Activated CD8-positive, alpha-beta T cell treated with anti-CD3 and anti-CD28 coated beads, Interleukin-2, amount 10 ng/mL, durations not matched to agents 7 days and 5 days (primary cell): ENCODE results near the gene VDR. TPM values are rescaled to one million over a fixed set of nuclear protein-coding genes. Genes with fewer than 3 reads are reported as not detected.
A peak's percentile ranks its signal among the peaks of the same experiment; 100 is the strongest.

Experiments
- ATAC-seq: fragments of 150-1000 bp; cut with Tn5 transposase; one replicate; pipeline ENCODE4 v1.10.0; 2021; ENCODE audit warnings: moderate library complexity
- CTCF ChIA-PET: fragments of 350-600 bp; sonication (Branson Sonifier 250); formaldehyde crosslinking; loops from one replicate; lab custom pipeline; 2021; ENCODE audit warnings: antibody characterized with exemption; lab: Charles Lee
- POLR2A ChIA-PET: fragments of 350-600 bp; sonication (Branson Sonifier 250); formaldehyde crosslinking; loops from one replicate; lab custom pipeline; 2021; ENCODE audit warnings: antibody characterized with exemption; lab: Charles Lee
- DNase-seq: peaks from one replicate; pipeline ENCODE4 v3.0.0-alpha.2; 2020
- H3K27ac Mint-ChIP-seq: one replicate; pipeline ENCODE4 v1.8.0; 2021; ENCODE audit warnings: mild to moderate bottlenecking, mixed read lengths
- H3K27me3 Mint-ChIP-seq: one replicate; pipeline ENCODE4 v1.8.0; 2021; ENCODE audit warnings: low read depth, mixed read lengths
- H3K36me3 Mint-ChIP-seq: one replicate; pipeline ENCODE4 v1.8.0; 2021; ENCODE audit warnings: low read depth, mixed read lengths
- H3K4me1 Mint-ChIP-seq: one replicate; pipeline ENCODE4 v1.8.0; 2021; ENCODE audit warnings: low read depth, mixed read lengths
- H3K4me3 Mint-ChIP-seq: one replicate; pipeline ENCODE4 v1.8.0; 2021; ENCODE audit warnings: mild to moderate bottlenecking, mixed read lengths
- H3K9me3 Mint-ChIP-seq: one replicate; pipeline ENCODE4 v1.8.0; 2022; ENCODE audit warnings: mixed read lengths; ENCODE audit not compliant: insufficient read depth
- total RNA-seq, 2 experiments: library from RNA; stranded (reverse); gene quantifications; one replicate each; pipeline ENCODE4 v1.2.3, GENCODE V29; 2021

Gene VDR
- 10 to 100 TPM; 13.2 to 14.5 TPM for total RNA-seq

DNA sequence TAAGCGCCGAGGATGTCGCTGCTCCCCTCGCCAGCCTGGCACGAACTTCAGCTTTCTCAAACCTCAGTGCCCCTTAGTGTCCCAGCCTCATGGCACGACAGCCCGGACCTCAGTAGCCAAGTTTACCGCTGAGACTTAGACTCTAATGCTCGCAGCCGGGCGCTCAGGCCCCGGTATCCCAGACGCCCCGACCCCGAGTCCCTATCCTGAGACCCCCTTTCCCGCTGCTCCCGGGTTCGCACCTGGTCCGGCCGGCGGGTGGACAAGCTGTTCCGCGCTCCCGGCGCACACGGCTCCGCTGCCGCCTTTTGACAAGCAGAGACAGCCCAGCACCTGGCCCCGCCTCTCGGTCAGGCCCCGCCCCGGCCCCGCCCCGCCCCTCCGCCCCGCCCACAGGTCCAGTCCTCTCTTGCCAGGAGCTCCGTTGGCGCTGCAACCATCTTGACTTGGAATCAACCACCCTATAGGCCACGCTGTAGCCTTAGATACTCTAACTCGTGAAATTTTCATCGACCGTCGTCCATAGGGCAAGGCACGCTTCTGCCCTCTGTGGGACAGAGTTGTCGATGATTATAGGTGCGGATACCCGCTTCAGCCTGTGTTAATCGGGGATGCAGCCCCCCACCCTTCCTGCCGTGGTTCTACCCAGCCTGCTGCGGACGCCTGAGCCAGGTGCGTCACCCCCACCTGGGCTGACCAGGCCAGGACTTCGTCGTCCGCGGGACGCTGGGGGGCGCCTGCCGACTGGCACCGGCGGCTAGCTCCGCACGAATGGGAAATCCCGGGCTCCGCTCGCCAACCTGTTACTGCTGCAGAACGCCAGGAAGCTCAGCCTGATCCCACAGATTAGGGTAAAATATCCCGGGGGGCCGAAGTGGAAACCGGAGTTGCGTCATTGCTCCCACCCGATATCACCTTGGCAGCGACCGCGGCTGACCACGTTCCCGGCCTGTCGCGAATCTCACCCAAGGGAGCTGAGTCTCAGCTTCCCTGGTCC, at the start of gene VDR:
TSS of gene VDR (minus strand) at position 282 of the 997 bp plus-strand sequence. CDS start 25,881 bp downstream, outside the sequence.
- peaks cover 2% of the 10 kb centered on the region for H3K36me3 Mint-ChIP-seq
- ATAC-seq (peak; percentile 77), DNase-seq (peak; percentile 75)
- peaks cover 32% of the 10 kb centered on the region for H3K27me3 Mint-ChIP-seq
- POLR2A ChIA-PET = interaction anchor here (0.7 to 1.9 kb wide), 10 partner anchors 9 to 176 kb away, joined by 3 to 10 read pairs (median 3); no protein-coding TSS in a partner anchor
- peak within 1 kb of the TSS; percentile 81 for H3K4me3 Mint-ChIP-seq
- H3K9me3 Mint-ChIP-seq = no peaks in the 10 kb centered on the region
- CTCF ChIA-PET = interaction anchor here (0.6 to 2.8 kb wide), 33 partner anchors 8 to 705 kb away, joined by 3 to 25 read pairs (median 4); partner anchors contain the start of genes ASB8, SLC48A1 and TMEM106C
- H3K4me1 Mint-ChIP-seq = peaks cover 50% of the 10 kb centered on the region
- peak within 1 kb of the TSS; percentile 69 for H3K27ac Mint-ChIP-seq

DNA sequence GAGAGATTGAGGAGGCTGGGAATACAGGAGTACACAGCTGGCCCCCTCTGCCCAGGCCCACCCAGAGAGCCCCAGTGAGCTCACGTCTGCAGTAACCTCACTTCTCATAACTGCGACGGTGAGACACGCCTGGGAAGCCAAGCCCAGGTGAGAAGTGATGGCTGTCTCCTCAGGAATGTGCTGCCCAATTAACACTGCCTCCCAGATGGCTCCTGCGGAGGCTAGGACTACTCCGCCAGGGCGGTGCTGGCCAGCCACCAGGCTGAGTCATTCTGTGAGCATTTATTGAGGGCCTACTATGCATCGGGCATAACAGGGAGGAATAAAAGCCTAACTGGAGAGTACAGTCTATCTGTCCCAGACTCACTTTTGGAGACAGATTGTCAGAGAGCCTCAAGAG, 49.3 kb upstream of the VDR start:
- H3K4me1 Mint-ChIP-seq = peaks cover 15% of the 10 kb centered on the region
- no peaks in the 10 kb centered on the region for H3K36me3 Mint-ChIP-seq
- POLR2A ChIA-PET = no interaction called here
- CTCF ChIA-PET = interaction anchor here (1.0 to 6.6 kb wide), 3 partner anchors 8 to 116 kb away, joined by 3 to 44 read pairs (median 3); partner anchors contain the start of gene TMEM106C
- H3K27ac Mint-ChIP-seq = no peak overlapping the region
- DNase-seq = no peak
- H3K27me3 Mint-ChIP-seq = peaks cover 33% of the 10 kb centered on the region
- no peak overlapping the region for H3K4me3 Mint-ChIP-seq
- ATAC-seq = no peak
- peaks cover 3% of the 10 kb centered on the region for H3K9me3 Mint-ChIP-seq

DNA sequence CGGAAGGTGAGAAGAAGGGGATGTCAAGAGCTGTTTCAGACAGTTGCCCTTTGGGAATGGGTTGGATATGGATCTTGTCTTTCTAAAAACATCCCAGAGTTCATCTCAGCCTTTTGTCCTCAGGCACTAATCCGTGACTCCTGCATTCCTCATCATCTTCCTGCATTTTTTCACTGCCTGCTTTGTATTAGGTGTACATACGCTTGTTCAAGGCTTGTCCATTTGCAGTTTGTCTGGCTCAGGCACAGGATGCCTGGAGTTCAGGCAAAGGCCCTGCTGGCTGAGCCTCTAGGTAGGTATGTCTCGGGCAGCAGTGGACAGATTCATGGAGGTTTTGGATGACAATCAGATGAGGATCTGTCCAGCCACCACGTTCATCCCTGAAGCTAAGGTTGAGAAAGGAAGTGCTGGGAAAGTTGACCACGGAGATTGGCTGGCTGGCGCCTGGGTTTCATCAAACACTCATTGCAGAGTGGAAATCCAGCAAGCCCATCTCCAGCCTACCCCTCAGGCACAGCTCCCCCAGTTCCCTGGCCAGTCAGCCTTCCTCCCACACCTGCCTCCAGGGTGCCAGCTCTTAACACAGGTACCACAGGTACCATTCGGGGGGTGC, 46.2 kb upstream of the VDR start:
- ChIA-PET POLR2A (no interaction called here), CTCF (interaction anchor here (0.7 to 6.6 kb wide), 3 partner anchors 11 to 208 kb away, joined by 3 to 44 read pairs (median 3); partner anchors contain the start of genes TMEM106C and VDR)
- H3K27ac Mint-ChIP-seq = no peak overlapping the region
- H3K4me1 Mint-ChIP-seq = peaks cover 15% of the 10 kb centered on the region
- no peaks in the 10 kb centered on the region for H3K36me3 Mint-ChIP-seq
- H3K9me3 Mint-ChIP-seq = no peaks in the 10 kb centered on the region
- H3K4me3 Mint-ChIP-seq = no peak overlapping the region
- no peak for ATAC-seq
- H3K27me3 Mint-ChIP-seq = peaks cover 27% of the 10 kb centered on the region
- DNase-seq = no peak

- Mint-ChIP-seq H3K4me1 (peaks cover 12% of the 10 kb centered on the region), H3K9me3 (no peaks in the 10 kb centered on the region), H3K4me3 (no peak overlapping the region), H3K27ac (no peak overlapping the region), H3K27me3 (peaks cover 18% of the 10 kb centered on the region), H3K36me3 (no peaks in the 10 kb centered on the region)
- peak; percentile 50 for DNase-seq
- ChIA-PET CTCF (interaction anchor here (0.7 to 6.6 kb wide), 30 partner anchors 9 to 227 kb away, joined by 3 to 44 read pairs (median 4); partner anchors contain the start of genes ASB8, SENP1, TMEM106C and VDR), POLR2A (interaction anchor here (0.5 to 1.1 kb wide), 2 partner anchors 15 to 156 kb away, joined by 3 read pairs; partner anchors contain the start of gene SENP1)
- ATAC-seq = peak; percentile 75
Observed at GRCh38 chr12:47949441-47950341, 44.9 kb upstream of the VDR start.

DNA sequence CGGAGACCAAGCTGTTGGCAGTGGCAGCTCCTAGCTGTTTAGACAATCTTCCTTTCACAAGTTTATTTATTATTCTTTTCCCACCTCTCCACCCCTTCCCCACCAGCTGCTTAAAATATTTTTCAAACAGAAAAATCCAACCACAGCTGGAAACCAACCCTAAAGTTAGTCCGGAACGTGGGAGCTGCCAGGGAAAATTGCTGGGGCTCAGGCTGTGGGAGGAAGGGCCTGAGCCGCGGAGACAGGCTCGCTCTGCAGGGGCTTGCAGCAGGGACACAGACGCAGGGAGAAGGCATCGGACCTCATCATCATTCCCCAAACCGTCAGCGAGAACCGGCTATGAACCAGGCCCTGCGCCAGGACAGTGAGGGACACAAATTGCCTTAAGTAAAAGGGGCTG, 42.5 kb upstream of the VDR start:
- POLR2A ChIA-PET = interaction anchor here (1.0 kb wide), 1 partner anchor 8 kb away, joined by 3 read pairs; no protein-coding TSS in a partner anchor
- no peak for ATAC-seq
- no peak for DNase-seq
- CTCF ChIA-PET = interaction anchor here (1.0 to 1.8 kb wide), 4 partner anchors 14 to 109 kb away, joined by 3 to 7 read pairs (median 4); partner anchors contain the start of gene TMEM106C
- no peak overlapping the region for H3K27ac Mint-ChIP-seq
- H3K4me3 Mint-ChIP-seq = no peak overlapping the region
- H3K36me3 Mint-ChIP-seq = no peaks in the 10 kb centered on the region
- no peaks in the 10 kb centered on the region for H3K4me1 Mint-ChIP-seq
- no peaks in the 10 kb centered on the region for H3K9me3 Mint-ChIP-seq
- peaks cover 13% of the 10 kb centered on the region for H3K27me3 Mint-ChIP-seq

DNA sequence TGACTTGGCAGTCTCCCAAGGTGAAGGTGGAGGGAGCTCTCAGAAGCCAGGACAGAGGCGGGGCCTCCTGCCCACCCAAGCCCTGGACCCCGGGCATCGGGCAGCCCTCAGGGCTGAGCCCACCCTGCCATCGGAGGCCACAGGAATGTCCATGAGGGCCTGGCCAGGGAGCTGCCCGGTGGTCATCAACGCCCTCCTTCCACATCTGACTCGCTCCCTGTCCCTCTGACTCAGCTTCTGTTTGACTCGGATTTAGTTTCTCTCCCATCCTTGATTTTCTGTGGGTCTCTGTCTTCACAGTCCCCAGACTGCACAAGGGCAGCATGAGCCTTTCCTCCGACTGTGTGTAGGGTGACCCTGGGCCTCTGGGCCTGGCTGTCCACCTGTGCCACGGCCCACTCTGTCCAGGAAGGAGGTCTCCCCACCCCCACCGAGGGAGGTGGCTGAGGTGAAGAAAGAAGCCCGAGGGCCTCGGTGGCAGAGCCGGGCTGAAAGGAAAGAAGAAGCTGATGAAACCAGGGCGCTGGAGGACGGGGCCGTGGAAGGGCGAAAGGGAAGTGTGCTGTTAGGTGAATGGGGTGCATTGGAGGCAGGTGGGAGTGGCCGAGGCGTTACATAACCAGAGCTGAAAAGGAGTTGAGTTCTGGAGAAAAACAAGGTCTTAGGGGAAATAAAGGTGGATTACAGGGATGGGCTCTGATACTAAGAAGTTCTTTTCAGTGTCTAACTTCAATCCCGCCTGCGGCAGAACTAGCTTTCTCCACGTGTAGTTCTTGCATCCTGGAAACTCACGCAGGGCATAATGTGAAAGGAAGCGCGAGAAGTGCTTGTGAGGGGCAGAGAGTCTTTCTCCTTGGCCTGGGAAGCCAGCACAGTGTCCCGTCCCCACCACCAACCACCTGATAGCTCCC, 41.9 kb upstream of the VDR start:
- ChIA-PET POLR2A (interaction anchor here (1.0 kb wide), 1 partner anchor 8 kb away, joined by 3 read pairs; no protein-coding TSS in a partner anchor), CTCF (interaction anchor here (1.0 to 1.8 kb wide), 4 partner anchors 14 to 108 kb away, joined by 3 to 7 read pairs (median 4); partner anchors contain the start of gene TMEM106C)
- H3K9me3 Mint-ChIP-seq = no peaks in the 10 kb centered on the region
- DNase-seq = no peak
- ATAC-seq = no peak
- H3K4me1 Mint-ChIP-seq = no peaks in the 10 kb centered on the region
- H3K4me3 Mint-ChIP-seq = no peak overlapping the region
- H3K27ac Mint-ChIP-seq = no peak overlapping the region
- H3K36me3 Mint-ChIP-seq = no peaks in the 10 kb centered on the region
- peaks cover 15% of the 10 kb centered on the region for H3K27me3 Mint-ChIP-seq

DNA sequence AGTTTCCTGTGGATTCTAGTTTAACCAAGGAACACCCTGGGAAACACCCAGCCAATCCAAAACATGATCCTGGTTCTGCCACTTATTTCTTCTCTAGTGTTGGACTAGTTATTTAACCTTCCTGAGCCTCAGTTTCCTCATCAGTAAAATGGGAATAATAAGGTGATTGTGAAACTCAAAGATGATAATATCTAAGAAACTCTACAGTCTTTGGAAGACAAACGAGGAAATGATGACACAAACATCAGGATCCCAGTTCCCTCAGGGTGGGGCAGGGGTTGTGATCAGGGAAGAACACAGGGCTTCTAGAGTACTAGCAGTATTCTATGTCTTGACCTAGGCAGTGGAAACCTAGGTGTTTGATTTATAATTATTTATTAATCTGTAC, 40.5 kb upstream of the VDR start:
- H3K27ac Mint-ChIP-seq = no peak overlapping the region
- ATAC-seq (no peak), DNase-seq (no peak)
- H3K36me3 Mint-ChIP-seq = no peaks in the 10 kb centered on the region
- H3K9me3 Mint-ChIP-seq = no peaks in the 10 kb centered on the region
- H3K27me3 Mint-ChIP-seq = peaks cover 25% of the 10 kb centered on the region
- H3K4me3 Mint-ChIP-seq = no peak overlapping the region
- H3K4me1 Mint-ChIP-seq = peaks cover 7% of the 10 kb centered on the region
- POLR2A ChIA-PET = no interaction called here
- CTCF ChIA-PET = no interaction called here

- H3K4me1 Mint-ChIP-seq = peaks cover 7% of the 10 kb centered on the region
- no peak overlapping the region for H3K27ac Mint-ChIP-seq
- ATAC-seq = no peak
- H3K27me3 Mint-ChIP-seq = peaks cover 28% of the 10 kb centered on the region
- no peak overlapping the region for H3K4me3 Mint-ChIP-seq
- DNase-seq = no peak
- ChIA-PET POLR2A (no interaction called here), CTCF (no interaction called here)
- no peaks in the 10 kb centered on the region for H3K36me3 Mint-ChIP-seq
- no peaks in the 10 kb centered on the region for H3K9me3 Mint-ChIP-seq
Observed at GRCh38 chr12:47944685-47945340, 40.0 kb upstream of the VDR start.

GRCh38 chr12:47943623-47944340, 39.0 kb upstream of the VDR start:
- Mint-ChIP-seq H3K4me3 (no peak overlapping the region), H3K27me3 (peaks cover 28% of the 10 kb centered on the region), H3K4me1 (peaks cover 7% of the 10 kb centered on the region), H3K9me3 (no peaks in the 10 kb centered on the region), H3K27ac (no peak overlapping the region), H3K36me3 (no peaks in the 10 kb centered on the region)
- ChIA-PET POLR2A (no interaction called here), CTCF (no interaction called here)
- DNase-seq = no peak
- ATAC-seq = no peak
